Smooth muscle cell (in vitro differentiated cells): Measurements from ENCODE around the gene PVALB. TPM values are rescaled to one million over a fixed set of nuclear protein-coding genes. Genes with fewer than 3 reads are reported as not detected.

Experiments used
- DNase-seq: peaks from one replicate; lab custom pipeline; 2025; ENCODE audit not compliant: unreplicated experiment; lab: John Stamatoyannopoulos, UW
- H2AFZ ChIP-seq: fragments of 200-600 bp; sonication (generic); 2 replicates; pipeline ENCODE4 v1.6.0; 2016; ENCODE audit warnings: antibody characterized with exemption, low read depth, mild to moderate bottlenecking
- H3F3A ChIP-seq: fragments of 200-600 bp; sonication (generic); 2 replicates; pipeline ENCODE4 v1.6.0; 2017; ENCODE audit warnings: antibody characterized with exemption, low read depth
- H3K27ac ChIP-seq: fragments of 200-600 bp; sonication (generic); 2 replicates; pipeline ENCODE4 v1.5.1; 2016; ENCODE audit warnings: low read depth, mild to moderate bottlenecking
- H3K27me3 ChIP-seq: fragments of 200-600 bp; sonication (generic); 2 replicates; pipeline ENCODE4 v1.6.1; 2016; ENCODE audit warnings: low read depth, mild to moderate bottlenecking
- H3K36me3 ChIP-seq: fragments of 200-600 bp; sonication (generic); 2 replicates; pipeline ENCODE4 v1.5.1; 2016; ENCODE audit warnings: low read depth
- H3K4me1 ChIP-seq: fragments of 200-600 bp; sonication (generic); 2 replicates; pipeline ENCODE4 v1.5.1; 2016; ENCODE audit warnings: low read depth
- H3K4me2 ChIP-seq: fragments of 200-600 bp; sonication (generic); 2 replicates; pipeline ENCODE4 v1.6.0; 2016; ENCODE audit warnings: mild to moderate bottlenecking
- H3K4me3 ChIP-seq: fragments of 200-600 bp; sonication (generic); 2 replicates; pipeline ENCODE4 v1.5.1; 2016; ENCODE audit warnings: mild to moderate bottlenecking
- H3K79me2 ChIP-seq: fragments of 200-600 bp; sonication (generic); 2 replicates; pipeline ENCODE4 v1.6.0; 2016; ENCODE audit warnings: low read depth, mild to moderate bottlenecking
- H3K9ac ChIP-seq: fragments of 200-600 bp; sonication (generic); 2 replicates; pipeline ENCODE4 v1.6.0; 2016; ENCODE audit warnings: low read depth
- H3K9me3 ChIP-seq: fragments of 200-600 bp; sonication (generic); replicated peaks from 2 replicates; pipeline ENCODE4 v1.5.1; 2016; ENCODE audit warnings: low read depth
- H4K20me1 ChIP-seq: fragments of 200-600 bp; sonication (generic); 2 replicates; pipeline ENCODE4 v1.6.0; 2016; ENCODE audit warnings: low read depth
- CTCF ChIP-seq: fragments of 200-600 bp; sonication (generic); IDR thresholded peaks from 2 replicates; pipeline ENCODE4 v1.5.1; 2017; ENCODE audit warnings: borderline replicate concordance, mild to moderate bottlenecking, antibody characterized with exemption; ENCODE audit not compliant: insufficient read depth, poor library complexity, severe bottlenecking
- WGBS: methylation state at CpG from one replicate; pipeline ENCODE4 v1.1.7; 2016; ENCODE audit warnings: low lambda C conversion rate; 5-methylcytosine and 5-hydroxymethylcytosine counted together
- polyA plus RNA-seq: library from polyadenylated mRNA; unstranded; fragments of >200 nt; fragmentation: Nextera tagmentation; extraction: Ambion mirVana; gene quantifications from 2 replicates; pipeline ENCODE4 v1.2.1, GENCODE V29; 2016
- total RNA-seq: library from RNA; depleted of rRNA; stranded (reverse); fragments of >200 nt; gene quantifications from 2 replicates; pipeline ENCODE4 v1.2.3, GENCODE V29; 2014

Gene PVALB
- total and polyA plus RNA-seq, 2 experiments from 2014 or later, result not detected

- H2AFZ ChIP-seq, result no peak overlapping the region
- no peak for DNase-seq
- 81% methylated on average over 9 of the region's 9 CpGs for WGBS
- H3K4me3 ChIP-seq, result no peak overlapping the region
- no peak for TF ChIP-seq CTCF
- peaks cover 13% of the 10 kb centered on the region for H3K27me3 ChIP-seq
- H3K36me3 ChIP-seq, result no peaks in the 10 kb centered on the region
- no peaks in the 10 kb centered on the region for H3F3A ChIP-seq
- no peaks in the 10 kb centered on the region for H4K20me1 ChIP-seq
- no peaks in the 10 kb centered on the region for H3K9me3 ChIP-seq
- H3K9ac ChIP-seq, result no peak overlapping the region
- no peaks in the 10 kb centered on the region for H3K79me2 ChIP-seq
- no peak overlapping the region for H3K4me2 ChIP-seq
- no peak overlapping the region for H3K27ac ChIP-seq
- H3K4me1 ChIP-seq, result no peaks in the 10 kb centered on the region
These were observed 41.3 kb upstream of the PVALB start for GRCh38 chr22:36858156-36858555.

GRCh38 chr22:36856792-36857135 is 39.9 kb upstream of the PVALB start:
- H2AFZ ChIP-seq, result no peak overlapping the region
- no peaks in the 10 kb centered on the region for H3F3A ChIP-seq
- H3K9me3 ChIP-seq, result no peaks in the 10 kb centered on the region
- 75% methylated on average over 8 of the region's 8 CpGs for WGBS
- no peak for DNase-seq
- H3K4me2 ChIP-seq, result no peak overlapping the region
- TF ChIP-seq CTCF, result no peak
- no peak overlapping the region for H3K9ac ChIP-seq
- H3K4me3 ChIP-seq, result no peak overlapping the region
- H4K20me1 ChIP-seq, result no peaks in the 10 kb centered on the region
- H3K27ac ChIP-seq, result no peak overlapping the region
- peaks cover 17% of the 10 kb centered on the region for H3K27me3 ChIP-seq
- H3K36me3 ChIP-seq, result no peaks in the 10 kb centered on the region
- no peaks in the 10 kb centered on the region for H3K79me2 ChIP-seq
- no peaks in the 10 kb centered on the region for H3K4me1 ChIP-seq

- Histone ChIP-seq H2AFZ (no peak overlapping the region), H3K27ac (no peak overlapping the region), H3K79me2 (no peaks in the 10 kb centered on the region), H3K36me3 (no peaks in the 10 kb centered on the region), H3K9me3 (no peaks in the 10 kb centered on the region), H4K20me1 (no peaks in the 10 kb centered on the region), H3K27me3 (peaks cover 20% of the 10 kb centered on the region), H3K4me3 (no peak overlapping the region), H3K4me2 (no peak overlapping the region), H3F3A (no peaks in the 10 kb centered on the region), H3K4me1 (no peaks in the 10 kb centered on the region), H3K9ac (no peak overlapping the region)
- DNase-seq, result peak; percentile 86
- TF ChIP-seq CTCF, result peak; percentile 100
- WGBS, result 8% methylated on average over 30 of the region's 30 CpGs
These were observed 39.4 kb upstream of the PVALB start for GRCh38 chr22:36856121-36856791.

- TF ChIP-seq CTCF, result no peak
- no peaks in the 10 kb centered on the region for H3K4me1 ChIP-seq
- WGBS, result 96% methylated on average over 3 of the region's 3 CpGs
- no peaks in the 10 kb centered on the region for H3K79me2 ChIP-seq
- no peak for DNase-seq
- no peak overlapping the region for H3K4me2 ChIP-seq
- H3F3A ChIP-seq, result no peaks in the 10 kb centered on the region
- no peak overlapping the region for H3K9ac ChIP-seq
- peaks cover 20% of the 10 kb centered on the region for H3K27me3 ChIP-seq
- H4K20me1 ChIP-seq, result no peaks in the 10 kb centered on the region
- no peaks in the 10 kb centered on the region for H3K36me3 ChIP-seq
- no peak overlapping the region for H3K27ac ChIP-seq
- H2AFZ ChIP-seq, result no peak overlapping the region
- H3K4me3 ChIP-seq, result no peak overlapping the region
- no peaks in the 10 kb centered on the region for H3K9me3 ChIP-seq
These were observed 38.6 kb upstream of the PVALB start for GRCh38 chr22:36855478-36855877.
